Measurements from ENCODE around the gene ZBTB20. TPM values are rescaled to one million over a fixed set of nuclear protein-coding genes. Genes with fewer than 3 reads are reported as not detected.

Gene ZBTB20
- total RNA-seq, 1 experiment from 2014 or later: 6.0 TPM

DNA sequence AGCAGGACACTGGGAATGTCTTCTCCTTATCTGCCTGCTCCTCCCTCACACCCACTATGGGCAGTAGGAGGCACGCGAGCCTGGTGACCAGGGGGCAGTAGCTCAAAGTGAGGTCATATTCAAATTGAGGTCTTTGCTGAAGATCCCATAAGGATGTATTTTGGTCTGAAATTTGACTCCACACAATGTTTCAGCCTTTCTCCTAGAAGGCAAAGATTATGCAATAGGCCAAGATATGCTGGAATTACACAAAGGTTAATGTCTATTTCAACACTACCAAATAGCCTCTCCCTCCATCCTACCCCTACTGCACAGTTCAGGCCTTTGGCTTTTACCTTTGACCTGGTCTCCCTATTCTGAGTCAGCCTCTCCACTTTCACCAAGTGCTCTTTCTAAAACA lies 650.2 kb downstream of the ZBTB20 start:
- DNase-seq (ENCODE audit: low read depth): peak; percentile 48

DNA sequence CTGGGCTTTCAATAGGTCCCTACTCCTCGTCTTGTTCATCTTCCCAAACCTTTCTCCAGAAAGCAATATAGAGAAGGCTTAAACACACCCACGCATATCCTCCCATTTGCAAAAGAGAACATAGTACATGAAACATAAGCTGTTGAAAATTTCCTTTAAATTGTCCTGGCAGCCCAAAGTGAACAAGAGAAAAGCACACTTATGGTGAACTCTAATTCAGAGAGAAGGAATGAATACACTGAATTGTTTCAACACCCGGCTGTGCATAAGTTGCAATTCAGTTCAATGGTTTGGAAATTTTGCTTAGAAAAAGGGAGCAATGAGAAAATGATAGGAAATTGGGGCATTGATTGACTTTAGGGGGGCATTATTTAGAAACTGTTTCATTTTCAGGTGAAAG lies 650.6 kb downstream of the ZBTB20 start:
- DNase-seq (ENCODE audit: low read depth): no peak

DNA sequence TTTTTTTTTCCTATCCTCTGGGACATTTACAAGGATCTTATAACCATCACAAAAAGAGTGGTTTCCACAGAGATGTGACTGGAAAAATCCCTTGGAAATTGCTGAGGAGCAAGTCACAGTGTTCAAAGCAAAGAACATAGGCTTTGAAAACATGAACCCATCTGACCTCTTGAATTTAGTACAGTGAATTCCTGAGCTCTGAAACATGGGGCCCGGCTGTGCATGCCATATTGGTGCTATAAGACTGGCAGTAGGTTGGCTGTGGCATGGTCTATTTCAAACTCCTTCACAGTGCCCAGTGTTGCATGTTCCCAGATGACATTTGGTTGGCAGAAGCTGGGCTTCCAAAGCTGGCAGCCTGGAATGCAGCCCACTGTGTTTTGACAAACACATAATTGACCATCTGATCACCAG lies 651.1 kb downstream of the ZBTB20 start:
- DNase-seq (ENCODE audit: low read depth): peak; percentile 68

DNA sequence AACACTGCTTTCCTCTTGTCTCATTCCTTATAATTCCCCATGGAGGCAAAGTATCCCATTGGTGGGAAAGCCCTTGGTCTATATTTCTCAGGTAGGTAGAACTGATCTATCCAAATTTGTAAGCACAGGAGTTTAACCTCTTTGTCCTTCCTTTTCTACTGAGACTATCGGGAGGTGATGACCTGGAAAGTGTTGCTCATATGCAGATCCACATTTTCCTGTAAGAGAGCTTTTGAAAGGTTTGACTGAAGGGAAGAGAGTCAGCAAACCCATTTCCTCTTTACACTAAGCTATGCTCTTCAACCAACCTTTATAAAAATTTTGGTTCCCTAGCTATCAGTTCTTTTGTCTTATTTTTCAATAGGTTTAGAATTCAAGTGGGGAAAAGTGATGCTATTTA lies 652.6 kb downstream of the ZBTB20 start:
- DNase-seq (ENCODE audit: low read depth): peak; percentile 36

DNA sequence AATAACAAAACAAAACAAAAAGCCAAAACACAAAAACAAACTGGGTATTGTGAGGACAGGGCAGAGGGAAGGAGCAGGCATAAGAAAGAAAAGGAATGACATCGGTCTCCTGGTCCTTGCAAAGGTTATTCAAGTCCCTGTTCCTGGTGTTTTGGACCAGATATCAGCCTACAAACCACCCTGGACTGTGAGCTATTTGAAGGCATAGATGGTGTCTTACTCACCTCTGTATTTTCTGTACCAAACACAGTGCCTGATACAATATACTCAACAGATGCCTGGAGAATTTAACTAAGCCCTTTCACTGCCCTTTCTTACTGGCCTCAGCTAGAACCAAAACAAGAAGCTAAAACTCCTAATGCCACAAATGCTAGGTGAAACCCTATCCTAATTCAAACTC lies 656.3 kb downstream of the ZBTB20 start:
- no peak for DNase-seq (ENCODE audit: low read depth)

DNA sequence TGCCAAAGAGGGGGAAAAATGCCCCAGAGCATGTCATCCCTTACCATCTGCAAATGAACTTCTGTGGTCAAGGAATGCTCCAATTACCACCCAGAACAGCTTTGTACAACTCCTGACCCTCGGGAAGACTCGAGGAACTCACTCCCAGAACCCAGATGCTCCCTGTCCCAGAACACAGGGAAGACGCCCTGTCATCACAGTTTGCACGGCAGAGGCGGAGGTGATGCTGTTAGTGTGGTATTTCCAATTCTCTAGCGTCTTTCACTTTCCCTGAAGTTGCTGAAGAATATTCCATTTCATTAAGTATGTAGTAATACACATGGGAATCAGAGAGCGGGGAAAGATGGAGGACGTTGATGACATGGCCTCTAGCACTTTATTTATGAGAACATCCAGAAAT lies 659.6 kb downstream of the ZBTB20 start:
- no peak for DNase-seq (ENCODE audit: low read depth)

DNA sequence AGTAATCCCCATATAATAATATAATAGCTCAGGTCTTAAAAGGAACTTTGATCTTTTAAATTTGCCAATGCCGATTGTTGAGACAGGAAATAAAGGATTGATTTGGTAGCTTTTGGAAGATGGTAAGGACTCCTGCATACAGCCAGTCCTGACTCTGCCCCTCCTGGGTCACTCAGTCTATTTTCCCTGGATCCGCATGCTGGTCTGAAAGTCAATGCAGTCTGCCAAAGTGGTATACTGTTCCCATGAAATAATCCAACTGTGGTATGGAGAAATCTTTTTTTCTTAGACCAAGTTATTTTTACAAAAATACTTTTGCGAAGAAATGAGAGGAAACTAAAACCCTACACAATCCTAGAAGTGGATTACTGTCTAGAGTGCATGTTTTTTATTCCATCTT lies 662.2 kb downstream of the ZBTB20 start:
- DNase-seq (ENCODE audit: low read depth): no peak

DNA sequence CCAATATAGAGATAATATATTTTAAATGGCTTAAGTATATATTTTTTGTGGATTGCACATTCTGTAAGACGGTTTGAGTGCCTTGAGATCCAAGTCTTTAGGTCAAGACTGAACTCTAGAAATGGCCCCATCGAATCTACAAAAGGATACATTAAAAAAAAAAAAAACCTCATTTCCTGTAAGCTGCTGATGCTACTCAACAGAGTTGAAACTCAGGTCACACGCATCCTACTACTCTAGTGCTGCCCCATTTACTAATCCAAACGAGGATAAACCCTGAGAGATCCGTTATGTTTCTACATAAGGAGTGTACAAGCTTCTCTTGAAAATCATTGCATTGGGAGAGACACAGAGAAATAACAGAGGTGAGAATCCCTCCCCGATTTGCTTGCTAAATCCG lies 666.0 kb downstream of the ZBTB20 start:
- DNase-seq (ENCODE audit: low read depth): no peak

DNA sequence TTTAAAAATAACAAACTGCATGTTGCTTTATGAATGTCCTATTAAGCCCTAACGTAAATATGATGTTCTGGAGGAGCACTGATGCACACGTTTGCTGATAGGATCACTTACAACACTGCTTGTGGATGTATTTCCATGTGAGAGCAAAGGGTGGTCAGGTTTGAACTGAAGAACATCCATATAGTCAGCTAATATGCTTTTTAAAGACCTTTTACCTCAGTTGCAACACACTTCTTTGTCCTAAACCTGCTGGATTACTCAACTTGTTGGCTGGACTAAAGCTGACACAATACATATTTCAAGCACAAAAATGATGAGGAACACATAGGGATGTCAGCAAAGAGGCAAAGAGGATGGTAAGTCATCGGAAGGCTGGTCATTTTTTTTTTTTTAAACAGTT lies 666.6 kb downstream of the ZBTB20 start:
- no peak for DNase-seq (ENCODE audit: low read depth)

DNA sequence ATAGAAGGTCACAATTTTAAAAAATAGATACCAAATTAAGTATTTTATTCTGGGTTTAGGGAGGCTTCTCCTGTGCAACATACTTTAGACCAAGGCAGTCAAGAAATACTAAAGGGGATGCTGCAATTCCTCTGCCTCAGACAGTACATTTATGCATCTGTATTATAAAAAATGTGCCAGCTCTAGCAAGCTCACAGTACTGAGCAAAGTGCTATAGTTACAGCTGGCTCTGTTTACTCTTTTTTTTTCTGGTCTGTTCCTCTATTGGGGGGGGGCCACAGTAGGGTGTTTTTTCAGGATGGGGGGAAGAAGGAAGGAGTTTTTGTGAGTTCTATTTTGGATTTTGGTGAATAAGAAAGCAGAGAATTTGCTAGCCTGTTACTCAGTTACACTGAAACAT lies 668.3 kb downstream of the ZBTB20 start:
- no peak for DNase-seq (ENCODE audit: low read depth)

DNA sequence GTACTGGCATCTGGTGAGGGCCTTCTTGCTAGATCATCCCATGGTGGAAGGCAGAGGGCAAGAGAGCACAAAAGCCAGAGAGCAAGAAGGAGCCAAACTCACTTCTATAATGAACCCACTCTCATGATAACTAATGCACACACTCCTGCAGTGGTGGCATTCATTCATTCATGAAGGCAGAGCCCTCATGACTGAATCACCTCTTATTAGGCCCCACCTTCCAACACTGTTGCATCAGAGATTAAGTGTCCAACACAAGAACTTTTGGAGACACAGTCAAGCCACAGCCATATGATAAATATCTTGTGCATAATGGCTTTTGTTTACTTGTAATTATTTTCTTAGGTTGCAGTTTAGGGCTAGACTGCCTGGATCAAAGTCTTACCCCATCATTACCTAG lies 670.6 kb downstream of the ZBTB20 start:
- DNase-seq (ENCODE audit: low read depth): no peak

DNA sequence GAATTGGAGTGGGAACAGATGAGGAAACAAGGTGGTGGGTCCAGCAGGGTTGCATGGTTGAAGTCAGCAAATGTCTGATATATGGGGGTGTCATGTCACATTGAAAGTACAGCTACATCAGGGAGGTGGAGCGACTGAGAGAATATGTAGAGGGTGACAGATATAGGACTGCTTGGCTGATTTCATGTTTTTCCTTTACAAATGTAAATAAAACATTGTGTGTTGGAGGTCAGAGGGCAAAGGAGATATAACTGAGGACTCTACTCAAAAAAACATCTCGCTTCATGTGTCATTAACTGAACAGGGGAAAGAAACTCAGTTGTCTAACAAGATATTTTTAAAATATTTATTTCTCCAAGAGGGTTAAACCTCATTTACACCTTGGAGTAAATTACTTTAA lies 675.6 kb downstream of the ZBTB20 start:
- DNase-seq (ENCODE audit: low read depth): no peak

DNA sequence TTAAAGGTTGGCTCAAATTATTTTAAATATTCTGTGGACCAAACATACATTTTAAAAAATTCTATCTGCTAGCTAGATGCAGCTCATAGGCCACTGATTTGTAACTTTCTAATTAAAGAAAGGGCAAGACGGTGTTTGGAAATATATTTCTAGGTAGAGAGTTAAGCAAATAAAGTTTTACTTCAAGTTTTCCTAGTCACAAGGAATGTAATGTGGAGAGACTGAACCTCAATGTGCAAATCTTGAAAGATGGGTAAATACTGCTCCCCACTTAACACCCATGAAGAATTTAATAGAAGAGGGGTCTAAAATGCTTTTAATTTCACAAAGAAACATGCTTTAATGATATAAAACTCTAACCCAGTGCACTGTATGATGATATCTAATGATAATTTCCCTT lies 678.0 kb downstream of the ZBTB20 start:
- DNase-seq (ENCODE audit: low read depth): no peak

DNA sequence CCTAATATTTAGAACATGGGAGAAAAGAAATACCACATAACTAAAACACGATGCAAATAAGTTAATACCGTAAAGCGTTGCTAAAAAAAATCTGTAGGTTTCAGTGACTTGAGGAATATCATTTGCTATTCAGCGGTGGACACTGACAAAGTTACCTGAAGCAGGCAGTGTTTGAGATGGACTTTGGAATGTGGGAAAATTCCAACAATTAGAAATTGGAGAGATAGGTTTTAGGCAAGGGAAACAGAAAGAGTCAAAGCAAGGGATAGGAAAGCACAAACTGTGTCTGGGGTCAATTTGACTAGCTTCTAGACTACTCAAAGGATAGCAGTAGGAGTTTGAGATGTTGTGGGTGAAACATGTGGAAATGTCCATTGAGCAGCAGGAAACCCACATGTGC lies 680.3 kb downstream of the ZBTB20 start:
- DNase-seq (ENCODE audit: low read depth): no peak

DNA sequence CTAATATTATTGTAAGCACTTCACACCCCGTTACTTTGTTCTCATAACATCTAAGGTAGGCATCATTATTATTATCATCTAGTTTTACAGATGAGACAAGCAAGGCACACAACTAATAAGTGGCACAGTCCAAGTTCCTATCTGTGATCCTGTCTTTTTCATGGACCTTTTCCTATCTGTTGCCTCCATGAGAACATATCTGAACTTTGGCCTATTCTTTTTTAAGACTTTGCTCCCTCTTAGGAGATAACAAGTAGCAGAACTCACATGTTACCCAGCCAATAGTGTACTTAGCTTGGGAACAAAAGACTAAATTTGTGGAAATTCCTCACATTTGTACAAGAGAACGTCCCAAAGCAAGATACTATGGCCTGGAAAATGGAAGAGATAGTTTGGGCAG lies 680.8 kb downstream of the ZBTB20 start:
- no peak for DNase-seq (ENCODE audit: low read depth)

DNA sequence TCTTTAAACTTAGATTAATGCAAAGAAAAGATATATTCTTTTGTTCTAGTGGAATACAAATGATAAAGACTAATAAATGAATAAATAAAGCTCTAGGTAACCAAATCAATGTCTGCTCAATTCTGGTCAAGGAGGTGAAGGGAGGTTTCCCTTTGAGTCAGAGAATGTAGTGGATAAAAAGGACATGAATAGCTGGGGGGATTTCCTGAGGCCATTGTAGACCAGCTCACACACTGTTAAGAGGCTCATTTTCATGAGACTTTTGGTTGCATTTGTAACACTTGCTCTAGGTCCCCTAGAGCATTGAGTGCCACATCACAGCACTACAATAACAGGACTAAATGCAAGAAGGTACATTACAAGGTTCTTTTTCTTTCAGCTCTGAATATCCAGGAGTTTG lies 682.5 kb downstream of the ZBTB20 start:
- no peak for DNase-seq (ENCODE audit: low read depth)

DNA sequence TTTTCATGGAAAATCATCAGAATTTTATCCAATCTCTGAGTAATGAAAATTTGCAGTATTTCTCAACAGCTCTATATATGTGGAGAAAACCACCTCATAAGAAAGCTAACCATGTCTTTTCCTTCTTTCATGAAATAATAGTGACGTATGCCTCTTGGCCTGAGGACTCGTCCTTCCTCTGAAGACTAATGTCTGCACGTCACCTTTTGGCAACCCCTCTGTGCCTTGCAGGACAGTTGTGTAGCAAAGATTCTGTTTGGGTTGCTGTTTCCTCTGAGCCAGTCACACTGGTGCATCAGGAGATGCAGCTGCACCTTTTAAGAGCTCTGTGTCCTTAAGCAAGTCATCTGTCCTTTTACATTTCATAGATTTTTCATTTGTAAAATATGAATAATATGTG lies 684.3 kb downstream of the ZBTB20 start:
- DNase-seq (ENCODE audit: low read depth): no peak

DNA sequence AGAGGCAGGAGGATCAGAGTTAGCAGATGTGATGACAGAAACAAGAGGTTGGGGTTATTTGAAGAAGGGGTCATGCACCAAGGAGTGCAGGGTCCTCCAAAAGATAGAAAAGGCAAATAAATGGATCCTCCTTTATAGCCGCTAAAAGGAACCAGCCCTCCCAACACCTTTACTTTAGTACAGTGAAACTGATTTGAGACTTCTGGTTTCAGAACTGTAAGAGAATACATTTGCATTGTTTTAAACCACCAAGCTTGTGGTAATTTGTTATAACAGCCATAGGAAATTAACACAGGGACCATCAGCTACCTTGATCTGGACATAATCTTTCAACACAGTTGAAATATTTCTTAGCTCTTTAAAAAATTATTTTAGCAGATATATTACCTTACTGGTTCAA lies 686.6 kb downstream of the ZBTB20 start:
- DNase-seq (ENCODE audit: low read depth): no peak

DNA sequence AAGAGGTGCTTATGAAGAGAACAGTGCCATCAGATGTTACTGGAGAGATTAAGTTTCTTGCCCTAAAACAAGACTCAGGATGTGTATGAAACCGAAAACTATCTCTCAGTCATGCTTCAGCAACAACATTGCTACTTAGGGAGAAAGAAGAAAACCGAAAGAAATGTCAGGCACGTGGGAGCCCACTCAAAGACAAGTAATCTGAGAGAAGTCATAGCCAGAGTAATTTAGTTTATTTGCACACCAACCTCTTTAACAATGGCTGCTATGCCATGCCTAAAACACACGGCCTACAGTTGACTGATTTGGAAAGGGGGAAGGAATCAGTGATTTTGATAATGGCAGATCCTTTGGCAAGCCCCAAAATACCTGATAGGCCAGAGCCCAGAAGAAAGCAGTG lies 690.3 kb downstream of the ZBTB20 start:
- no peak for DNase-seq (ENCODE audit: low read depth)

DNA sequence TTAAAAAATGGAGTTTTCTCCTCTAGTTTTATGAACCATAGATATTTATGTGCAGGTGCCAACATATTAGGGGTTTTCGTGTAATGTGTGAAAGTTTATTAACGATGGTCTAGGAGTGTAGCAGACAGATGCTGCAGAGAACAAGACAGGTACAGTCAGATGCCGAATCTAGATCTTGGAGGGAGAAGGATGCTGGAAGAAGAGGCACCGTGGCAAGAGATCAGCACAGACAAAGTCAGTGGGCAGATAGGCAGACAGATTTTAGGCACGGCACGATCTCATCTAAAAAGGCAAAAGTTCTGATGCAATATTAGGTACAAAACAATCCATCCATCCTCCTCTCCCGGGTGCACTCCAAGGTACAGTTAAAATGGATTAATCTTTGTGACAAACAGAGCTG lies 691.7 kb downstream of the ZBTB20 start:
- no peak for DNase-seq (ENCODE audit: low read depth)

DNA sequence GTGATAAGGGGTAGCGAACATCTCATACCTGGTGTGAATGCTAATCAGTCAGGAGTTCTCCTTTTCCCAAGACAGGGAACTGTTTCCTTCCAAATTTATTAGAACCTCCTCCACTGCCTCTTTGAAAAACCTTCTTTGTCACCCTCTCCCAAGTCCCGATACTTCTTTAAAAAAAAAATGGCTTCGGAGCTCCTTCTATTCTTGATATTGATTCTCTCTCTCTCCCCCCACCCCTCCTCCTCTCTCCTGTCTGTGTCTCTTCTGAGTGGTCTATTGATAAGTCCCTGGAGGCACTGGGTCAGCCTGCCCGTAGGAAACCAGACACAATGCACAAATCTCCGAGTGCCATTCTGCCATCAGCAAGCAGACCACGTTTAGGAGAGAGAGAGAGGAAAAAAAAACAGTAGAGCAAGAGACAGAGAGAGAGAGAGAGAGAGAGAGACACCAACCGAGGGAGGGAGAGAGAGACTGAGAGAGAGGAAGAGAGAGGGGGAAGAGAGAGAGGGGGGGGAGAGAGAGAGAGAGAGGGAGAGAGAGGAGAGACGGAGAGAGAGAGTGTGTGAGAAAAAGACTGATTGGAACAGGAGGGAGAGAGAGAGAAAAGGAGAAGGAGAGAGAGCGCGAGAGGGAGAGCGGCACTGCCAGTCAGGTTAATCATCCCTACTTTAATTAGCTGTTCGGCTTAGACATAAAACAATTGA lies 692.4 kb downstream of the ZBTB20 start:
- DNase-seq (ENCODE audit: low read depth): no peak

DNA sequence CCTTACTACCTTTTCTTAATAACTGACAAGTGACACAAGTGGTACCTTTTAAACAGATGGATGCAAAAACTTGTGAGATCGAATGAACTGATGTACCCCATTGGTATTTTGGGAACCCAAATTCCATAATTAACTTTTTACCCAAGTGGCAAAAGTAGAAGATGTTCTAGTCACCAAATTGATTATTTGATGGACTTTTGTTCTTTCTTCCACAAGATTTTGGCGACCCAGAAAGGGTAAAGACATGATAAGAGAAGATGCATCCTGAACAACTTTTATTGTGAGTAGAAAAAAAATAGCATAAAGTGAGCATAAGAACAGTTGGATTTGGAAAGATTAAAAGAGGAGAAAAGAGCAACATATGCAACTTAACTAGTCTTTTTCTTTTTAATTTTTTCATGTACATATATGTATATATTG lies 693.7 kb downstream of the ZBTB20 start:
- DNase-seq (ENCODE audit: low read depth): no peak

DNA sequence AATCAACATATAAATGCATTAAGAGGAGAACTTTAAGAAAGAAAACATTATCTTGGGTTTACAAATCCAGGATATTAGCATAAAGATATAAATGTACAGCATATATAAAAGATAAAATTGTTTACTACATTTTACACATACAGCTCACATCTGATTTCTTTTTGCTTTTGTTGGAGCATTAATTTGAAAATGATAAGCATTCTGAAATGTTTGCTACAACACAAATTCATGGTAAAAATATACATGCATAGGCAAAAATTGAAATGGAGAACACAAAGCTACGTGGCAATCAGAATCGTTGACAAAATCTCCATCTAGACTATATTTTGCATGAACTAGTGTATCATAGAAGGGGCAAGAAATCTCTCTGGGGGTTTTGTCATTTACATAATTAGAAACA lies 694.2 kb downstream of the ZBTB20 start:
- no peak for DNase-seq (ENCODE audit: low read depth)

DNA sequence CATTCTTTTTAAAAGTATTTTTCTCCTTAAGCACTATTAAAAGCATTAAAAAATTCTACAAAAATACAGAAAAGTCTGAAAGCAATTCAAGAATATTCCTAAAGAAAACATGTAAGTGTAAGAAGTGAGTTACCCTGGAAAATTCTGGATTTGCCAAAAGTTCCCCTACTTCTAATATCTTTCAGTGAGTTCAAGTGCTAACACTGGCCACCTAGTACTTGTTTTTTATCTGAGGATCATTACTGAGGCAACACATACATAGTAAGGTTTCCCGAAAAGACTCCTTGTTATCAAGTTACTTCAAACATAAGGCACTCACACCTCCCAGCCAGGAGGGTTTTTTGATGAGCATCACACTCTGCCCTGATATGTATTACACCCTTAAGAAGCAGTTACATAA lies 694.8 kb downstream of the ZBTB20 start:
- no peak for DNase-seq (ENCODE audit: low read depth)
